D721Med (cell line): ENCODE results near the gene EYS.
A peak's percentile ranks its signal among the peaks of the same experiment; 100 is the strongest.

ENCODE experiments used
- DNase-seq: peaks from one replicate; pipeline ENCODE4 v3.0.0; 2011; ENCODE audit warnings: low spot score; ENCODE audit not compliant: insufficient read length
- FAIRE-seq: peaks from 2 replicates; lab custom pipeline; 2011; peaks lifted over from hg19 to GRCh38; lab: Jason Lieb, UNC
- TF ChIP-seq, protein P1 (sequence below): IDR thresholded peaks from 2 replicates; pipeline ENCODE4 v1.5.1; 2012; ENCODE audit warnings: mild to moderate bottlenecking, control low read depth; ENCODE audit not compliant: insufficient read depth; ENCODE audit errors: missing control alignments

Gene EYS

DNA sequence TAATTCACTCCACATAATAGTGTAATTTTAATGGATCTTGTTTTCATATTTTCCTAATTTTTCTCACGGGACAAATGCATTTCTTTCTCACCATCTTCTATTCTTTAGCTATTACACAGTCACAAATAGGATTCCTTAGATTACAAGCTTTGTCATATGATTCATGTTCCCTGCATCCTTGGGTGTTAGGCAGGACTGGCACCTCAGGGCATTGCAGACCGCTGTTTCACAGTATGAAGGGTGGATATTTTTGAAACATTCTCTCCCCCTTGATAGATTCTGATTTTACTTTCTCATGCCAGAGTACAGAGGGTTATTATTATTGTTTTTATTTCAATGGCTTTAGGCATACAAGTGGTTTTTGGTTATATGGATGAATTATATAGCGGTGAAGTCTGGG, 1469.0 kb downstream of the EYS start:
- TF ChIP-seq, protein P1, sequence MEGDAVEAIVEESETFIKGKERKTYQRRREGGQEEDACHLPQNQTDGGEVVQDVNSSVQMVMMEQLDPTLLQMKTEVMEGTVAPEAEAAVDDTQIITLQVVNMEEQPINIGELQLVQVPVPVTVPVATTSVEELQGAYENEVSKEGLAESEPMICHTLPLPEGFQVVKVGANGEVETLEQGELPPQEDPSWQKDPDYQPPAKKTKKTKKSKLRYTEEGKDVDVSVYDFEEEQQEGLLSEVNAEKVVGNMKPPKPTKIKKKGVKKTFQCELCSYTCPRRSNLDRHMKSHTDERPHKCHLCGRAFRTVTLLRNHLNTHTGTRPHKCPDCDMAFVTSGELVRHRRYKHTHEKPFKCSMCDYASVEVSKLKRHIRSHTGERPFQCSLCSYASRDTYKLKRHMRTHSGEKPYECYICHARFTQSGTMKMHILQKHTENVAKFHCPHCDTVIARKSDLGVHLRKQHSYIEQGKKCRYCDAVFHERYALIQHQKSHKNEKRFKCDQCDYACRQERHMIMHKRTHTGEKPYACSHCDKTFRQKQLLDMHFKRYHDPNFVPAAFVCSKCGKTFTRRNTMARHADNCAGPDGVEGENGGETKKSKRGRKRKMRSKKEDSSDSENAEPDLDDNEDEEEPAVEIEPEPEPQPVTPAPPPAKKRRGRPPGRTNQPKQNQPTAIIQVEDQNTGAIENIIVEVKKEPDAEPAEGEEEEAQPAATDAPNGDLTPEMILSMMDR, result no peak
- FAIRE-seq, result no peak
- DNase-seq, result no peak

DNA sequence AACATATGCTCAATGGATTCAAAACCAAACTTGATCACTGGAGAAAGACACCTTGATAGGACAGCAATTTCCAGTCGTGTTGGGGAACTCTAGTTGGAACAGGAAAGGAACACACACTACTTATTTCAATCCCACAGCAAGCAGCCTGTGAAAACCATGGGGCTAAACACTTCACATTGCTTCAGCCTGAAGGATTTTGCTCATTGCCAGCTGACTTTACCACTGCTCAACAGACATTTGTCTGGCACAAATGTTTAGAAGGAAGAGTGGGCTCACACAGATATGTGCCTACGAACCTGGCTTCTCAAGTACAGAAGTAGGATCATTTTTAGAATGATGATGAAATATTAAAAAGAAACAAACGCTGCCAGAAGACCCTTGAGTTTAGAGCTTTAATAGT, 1473.3 kb downstream of the EYS start:
- FAIRE-seq, result no peak
- TF ChIP-seq, protein P1, result no peak

DNA sequence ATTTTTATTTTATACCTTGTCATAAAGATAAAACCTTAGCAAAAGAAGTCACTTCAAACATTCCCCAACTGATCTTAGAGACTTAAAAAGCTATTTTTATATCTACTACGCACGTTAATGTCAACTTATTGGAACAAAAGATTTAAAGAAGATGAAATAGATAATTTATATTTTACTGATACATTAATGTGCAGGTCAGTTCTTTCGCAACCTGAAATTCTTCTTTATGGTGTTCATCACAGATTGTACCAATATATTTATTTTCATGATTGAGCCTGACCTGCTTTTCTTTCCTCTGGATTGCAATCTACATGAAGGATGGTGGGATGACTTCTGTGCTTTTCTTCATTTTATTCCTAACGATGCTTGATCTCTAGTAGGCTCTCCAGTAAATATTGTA, 1475.1 kb downstream of the EYS start:
- FAIRE-seq (no peak), DNase-seq (no peak)
- TF ChIP-seq, protein P1, result no peak

More for the DNA sequence above, 1473.3 kb downstream of the EYS start:
- DNase-seq, result no peak

DNA sequence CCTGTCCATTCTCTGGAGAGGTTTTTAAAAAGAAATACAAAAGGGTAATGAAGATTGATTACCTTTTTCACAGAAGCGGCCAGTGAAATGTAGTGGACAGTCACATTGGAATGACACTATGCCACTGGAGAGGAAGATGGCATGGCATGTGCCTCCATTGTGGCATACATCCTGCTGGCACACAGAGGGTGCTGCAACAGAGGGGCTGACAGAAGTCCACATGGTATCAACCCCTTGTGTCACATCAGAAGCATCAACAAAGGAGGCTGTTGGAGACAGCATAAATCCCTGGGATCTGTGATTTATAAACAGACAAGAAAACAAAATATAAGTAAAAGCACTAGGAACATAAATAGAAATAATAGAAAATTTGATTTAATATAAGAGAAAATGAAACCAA, 1476.5 kb downstream of the EYS start:
- no peak for FAIRE-seq

DNA sequence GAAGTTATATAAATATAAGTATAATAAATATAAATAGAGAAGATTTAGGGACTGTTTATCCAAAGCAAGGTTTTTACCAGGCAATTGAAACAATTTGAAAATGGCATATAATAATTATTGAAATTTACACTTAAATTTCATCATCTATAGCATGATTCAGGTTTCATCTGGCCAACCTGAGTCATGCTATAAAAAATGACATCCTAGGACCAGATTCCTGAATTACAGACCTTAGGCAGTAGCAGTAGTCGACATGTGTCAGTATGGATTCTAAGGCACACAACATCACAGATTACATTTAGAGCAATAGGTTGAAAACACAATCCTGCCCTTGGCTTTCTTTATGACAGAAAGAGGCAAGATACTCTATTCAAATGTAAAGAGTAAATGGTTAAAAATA, 1479.2 kb downstream of the EYS start:
- FAIRE-seq (peak; percentile 25), DNase-seq (no peak)
- TF ChIP-seq, protein P1, result no peak

More for the DNA sequence above, 1476.5 kb downstream of the EYS start:
- TF ChIP-seq, protein P1, result no peak
- no peak for DNase-seq

DNA sequence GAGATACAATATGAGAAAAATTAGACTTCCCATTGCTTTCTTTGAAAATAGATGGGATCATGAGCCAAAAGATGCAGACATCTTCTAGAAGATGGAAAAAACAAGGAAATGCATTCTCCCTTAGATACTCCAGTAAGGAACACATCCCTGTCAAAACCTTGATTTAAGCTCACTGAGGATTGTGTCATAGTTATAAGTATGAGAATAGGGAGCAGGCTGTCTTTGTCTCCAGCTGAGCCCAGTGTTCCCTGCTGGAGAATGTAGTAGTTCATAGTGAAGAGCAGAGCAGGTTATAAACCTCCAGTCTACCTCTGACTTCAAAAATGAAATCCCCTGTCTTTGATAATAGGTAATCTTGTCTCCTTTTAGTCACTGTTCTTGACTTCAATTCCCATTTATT, 1481.5 kb downstream of the EYS start:
- FAIRE-seq, result no peak
- TF ChIP-seq, protein P1, result no peak
- DNase-seq, result no peak

DNA sequence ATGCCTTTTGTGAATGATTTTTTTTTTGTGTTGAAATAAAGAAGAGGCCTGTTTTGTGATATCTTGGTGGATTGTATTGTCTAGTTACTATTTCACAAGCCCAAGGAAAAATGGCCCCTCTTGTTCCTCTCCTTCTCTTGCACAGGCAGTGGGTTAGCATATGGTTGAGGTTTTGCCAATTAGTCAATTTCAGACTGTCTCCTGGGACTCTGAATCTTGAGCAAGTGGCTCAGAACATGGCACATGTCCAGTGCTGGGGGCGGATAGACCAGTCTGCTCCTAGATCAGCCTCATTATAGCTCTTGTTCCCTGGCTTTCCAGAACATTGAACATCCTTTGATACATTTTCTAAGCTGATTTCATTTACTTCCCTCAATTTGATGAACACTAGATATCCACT, 1482.2 kb downstream of the EYS start:
- TF ChIP-seq, protein P1, result no peak
- DNase-seq (no peak), FAIRE-seq (peak; percentile 93)
